Panc1 (cell line): ENCODE results near the gene IGSF23.

Source experiments
- POLR2AphosphoS5 ChIP-seq: IDR thresholded peaks from 2 replicates; pipeline ENCODE4 v1.6.1; 2012; ENCODE audit warnings: mild to moderate bottlenecking, low read depth, low read length, moderate library complexity
- TCF7L2 ChIP-seq: IDR thresholded peaks from 2 replicates; pipeline ENCODE4 v1.6.1; 2011; ENCODE audit warnings: mild to moderate bottlenecking, low read depth, low read length, inconsistent platforms
- TF ChIP-seq, protein P1 (sequence below): fragments of 450-650 bp; IDR thresholded peaks from 2 replicates; pipeline ENCODE4 v1.5.1; 2017; ENCODE audit warnings: mild to moderate bottlenecking
- TF ChIP-seq, protein P2 (sequence below), 2 experiments: IDR thresholded peaks; 2 replicates each; pipeline ENCODE4 v1.6.1; 2011 to 2012; ENCODE audit warnings: low read depth in 2 of 2, control low read depth in 1 of 2, low read length in 1 of 2, mild to moderate bottlenecking in 1 of 2, moderate library complexity in 1 of 2; ENCODE audit not compliant: insufficient read depth in 1 of 2

- TF ChIP-seq, protein P1, sequence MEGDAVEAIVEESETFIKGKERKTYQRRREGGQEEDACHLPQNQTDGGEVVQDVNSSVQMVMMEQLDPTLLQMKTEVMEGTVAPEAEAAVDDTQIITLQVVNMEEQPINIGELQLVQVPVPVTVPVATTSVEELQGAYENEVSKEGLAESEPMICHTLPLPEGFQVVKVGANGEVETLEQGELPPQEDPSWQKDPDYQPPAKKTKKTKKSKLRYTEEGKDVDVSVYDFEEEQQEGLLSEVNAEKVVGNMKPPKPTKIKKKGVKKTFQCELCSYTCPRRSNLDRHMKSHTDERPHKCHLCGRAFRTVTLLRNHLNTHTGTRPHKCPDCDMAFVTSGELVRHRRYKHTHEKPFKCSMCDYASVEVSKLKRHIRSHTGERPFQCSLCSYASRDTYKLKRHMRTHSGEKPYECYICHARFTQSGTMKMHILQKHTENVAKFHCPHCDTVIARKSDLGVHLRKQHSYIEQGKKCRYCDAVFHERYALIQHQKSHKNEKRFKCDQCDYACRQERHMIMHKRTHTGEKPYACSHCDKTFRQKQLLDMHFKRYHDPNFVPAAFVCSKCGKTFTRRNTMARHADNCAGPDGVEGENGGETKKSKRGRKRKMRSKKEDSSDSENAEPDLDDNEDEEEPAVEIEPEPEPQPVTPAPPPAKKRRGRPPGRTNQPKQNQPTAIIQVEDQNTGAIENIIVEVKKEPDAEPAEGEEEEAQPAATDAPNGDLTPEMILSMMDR, result no peak
- TF ChIP-seq POLR2AphosphoS5 (no peak), TCF7L2 (no peak)
- TF ChIP-seq, protein P2, sequence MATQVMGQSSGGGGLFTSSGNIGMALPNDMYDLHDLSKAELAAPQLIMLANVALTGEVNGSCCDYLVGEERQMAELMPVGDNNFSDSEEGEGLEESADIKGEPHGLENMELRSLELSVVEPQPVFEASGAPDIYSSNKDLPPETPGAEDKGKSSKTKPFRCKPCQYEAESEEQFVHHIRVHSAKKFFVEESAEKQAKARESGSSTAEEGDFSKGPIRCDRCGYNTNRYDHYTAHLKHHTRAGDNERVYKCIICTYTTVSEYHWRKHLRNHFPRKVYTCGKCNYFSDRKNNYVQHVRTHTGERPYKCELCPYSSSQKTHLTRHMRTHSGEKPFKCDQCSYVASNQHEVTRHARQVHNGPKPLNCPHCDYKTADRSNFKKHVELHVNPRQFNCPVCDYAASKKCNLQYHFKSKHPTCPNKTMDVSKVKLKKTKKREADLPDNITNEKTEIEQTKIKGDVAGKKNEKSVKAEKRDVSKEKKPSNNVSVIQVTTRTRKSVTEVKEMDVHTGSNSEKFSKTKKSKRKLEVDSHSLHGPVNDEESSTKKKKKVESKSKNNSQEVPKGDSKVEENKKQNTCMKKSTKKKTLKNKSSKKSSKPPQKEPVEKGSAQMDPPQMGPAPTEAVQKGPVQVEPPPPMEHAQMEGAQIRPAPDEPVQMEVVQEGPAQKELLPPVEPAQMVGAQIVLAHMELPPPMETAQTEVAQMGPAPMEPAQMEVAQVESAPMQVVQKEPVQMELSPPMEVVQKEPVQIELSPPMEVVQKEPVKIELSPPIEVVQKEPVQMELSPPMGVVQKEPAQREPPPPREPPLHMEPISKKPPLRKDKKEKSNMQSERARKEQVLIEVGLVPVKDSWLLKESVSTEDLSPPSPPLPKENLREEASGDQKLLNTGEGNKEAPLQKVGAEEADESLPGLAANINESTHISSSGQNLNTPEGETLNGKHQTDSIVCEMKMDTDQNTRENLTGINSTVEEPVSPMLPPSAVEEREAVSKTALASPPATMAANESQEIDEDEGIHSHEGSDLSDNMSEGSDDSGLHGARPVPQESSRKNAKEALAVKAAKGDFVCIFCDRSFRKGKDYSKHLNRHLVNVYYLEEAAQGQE (IDR thresholded peaks at IDR 0.05; ENCODE audit: insufficient read depth in 1 of 2, low read depth in 2 of 2, low read length in 1 of 2), result no peak
Measured at GRCh38 chr19:44664976-44665375, 51.6 kb downstream of the IGSF23 start.
